Measurements from ENCODE around the gene NOS1AP.
"Not testable (repeated sequence)": the region's sequence is repeated elsewhere in the genome, so short reads cannot be mapped to it uniquely, and the experiment has no call there.

Gene NOS1AP

DNA sequence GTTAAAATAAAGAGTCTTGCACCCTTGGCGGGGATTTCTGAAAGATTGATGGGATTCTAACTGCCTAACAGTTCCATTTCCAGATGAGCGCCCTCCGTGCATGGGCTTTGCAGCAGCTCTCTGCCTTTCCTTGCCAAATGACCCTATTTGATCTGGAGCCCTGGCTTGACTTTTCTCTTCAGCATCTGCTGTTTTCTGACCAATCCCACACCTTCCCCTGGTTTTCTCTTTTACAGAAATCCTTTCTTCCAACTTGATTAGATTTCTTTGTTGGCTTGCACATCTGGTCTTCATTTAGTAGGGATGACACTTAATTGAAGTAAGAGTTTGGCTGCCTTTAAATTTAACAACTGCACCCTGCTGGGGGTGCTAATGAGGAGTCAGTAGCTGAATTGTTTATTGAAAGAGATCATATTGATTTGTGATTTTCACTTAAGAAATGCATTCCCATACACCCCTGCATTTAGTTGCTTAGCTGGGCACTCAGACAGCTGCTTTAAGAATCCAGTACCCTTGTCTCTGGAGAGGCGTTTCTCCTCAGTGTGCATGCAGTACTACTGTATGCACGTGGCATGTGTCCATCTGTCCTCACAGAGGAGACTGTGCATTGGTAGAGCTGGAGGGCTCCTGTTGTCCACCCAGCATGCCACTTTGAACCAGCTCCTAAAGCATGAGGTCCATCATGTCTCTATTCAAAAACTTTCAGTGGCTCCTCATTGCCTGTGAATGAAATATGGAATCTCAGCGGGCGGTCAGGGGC lies 99.7 kb downstream of the NOS1AP start:
- no peak for DNase-seq (ENCODE audit: low spot score)

DNA sequence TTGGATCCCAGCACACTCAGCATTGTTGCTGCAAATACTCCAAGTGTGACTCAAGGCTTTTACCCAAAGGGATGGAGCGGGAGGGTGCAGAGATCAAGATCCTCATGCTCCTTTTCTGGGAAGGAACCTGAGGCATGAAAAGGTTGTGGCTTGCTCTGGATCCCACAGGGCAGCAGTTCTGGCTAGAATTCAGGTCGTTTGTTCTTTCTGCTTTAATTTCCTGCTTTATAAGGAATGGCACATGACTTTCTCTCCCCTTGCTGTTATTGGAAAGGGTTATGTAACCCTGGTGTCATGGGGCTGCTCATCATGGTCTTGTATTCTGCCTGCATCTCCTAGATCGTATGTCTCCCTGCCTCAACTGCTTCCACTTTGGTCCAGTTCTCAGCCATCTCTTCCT lies 101.6 kb downstream of the NOS1AP start:
- DNase-seq (ENCODE audit: low spot score), result no peak

DNA sequence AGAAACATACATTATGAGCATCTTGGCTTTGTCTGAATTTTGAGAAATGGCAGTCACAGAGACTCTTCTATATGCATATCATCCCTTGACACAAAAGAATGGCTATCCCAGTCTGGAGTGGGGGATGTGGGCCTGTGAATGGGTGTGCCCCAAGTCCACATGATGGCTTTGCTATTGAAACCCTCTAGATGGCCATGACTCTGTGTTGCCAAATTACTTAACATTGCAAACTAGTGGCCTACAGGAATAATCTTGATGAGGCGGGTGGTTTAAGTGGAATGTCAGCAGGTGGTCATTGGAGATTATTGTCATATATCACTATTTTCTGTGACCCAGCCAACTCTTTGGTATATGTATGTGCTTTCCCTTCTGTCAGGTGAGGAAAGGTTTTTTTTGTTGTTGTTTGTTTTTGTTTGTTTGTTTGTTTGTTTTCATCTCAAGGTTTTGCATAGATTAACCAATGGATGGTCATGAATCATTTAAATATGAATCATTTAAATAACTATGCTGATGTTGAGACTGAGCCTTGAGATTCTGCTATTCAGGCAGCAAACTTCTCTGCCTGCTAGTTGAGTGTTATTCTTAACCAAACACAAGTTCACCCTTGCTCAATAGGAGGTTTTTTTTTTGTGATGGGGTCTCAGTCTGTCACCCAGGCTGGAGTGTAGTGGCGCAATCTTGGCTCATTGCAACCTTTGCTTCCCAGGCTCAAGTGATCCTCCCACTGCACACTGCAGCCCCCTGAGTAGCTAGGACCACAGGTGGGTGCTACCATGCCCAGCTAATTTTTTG lies 103.0 kb downstream of the NOS1AP start:
- no peak for DNase-seq (ENCODE audit: low spot score)

DNA sequence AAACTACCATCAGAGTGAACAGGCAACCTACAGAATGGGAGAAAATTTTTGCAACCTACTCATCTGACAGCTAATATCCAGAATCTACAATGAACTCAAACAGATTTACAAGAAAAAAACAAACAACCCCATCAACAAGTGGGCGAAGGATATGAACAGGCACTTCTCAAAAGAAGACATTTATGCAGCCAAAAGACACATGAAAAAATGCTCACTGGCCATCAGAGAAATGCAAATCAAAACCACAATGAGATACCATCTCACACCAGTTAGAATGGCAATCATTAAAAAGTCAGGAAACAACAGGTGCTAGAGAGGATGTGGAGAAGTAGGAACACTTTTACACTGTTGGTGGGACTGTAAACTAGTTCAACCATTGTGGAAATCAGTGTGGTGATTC lies 104.1 kb downstream of the NOS1AP start:
- DNase-seq (ENCODE audit: low spot score), result not testable (repeated sequence)

DNA sequence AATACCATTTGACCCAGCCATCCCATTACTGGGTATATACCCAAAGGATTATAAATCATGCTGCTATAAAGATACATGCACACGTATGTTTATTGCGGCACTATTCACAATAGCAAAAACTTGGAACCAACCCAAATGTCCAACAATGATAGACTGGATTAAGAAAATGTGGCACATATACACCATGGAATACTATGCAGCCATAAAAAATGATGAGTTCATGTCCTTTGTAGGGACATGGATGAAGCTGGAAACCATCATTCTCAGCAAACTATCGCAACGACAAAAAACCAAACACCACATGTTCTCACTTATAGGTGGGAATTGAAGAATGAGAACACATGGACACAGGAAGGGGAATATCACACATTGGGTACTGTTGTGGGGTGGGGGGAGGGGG lies 104.5 kb downstream of the NOS1AP start:
- DNase-seq (ENCODE audit: low spot score), result not testable (repeated sequence)

DNA sequence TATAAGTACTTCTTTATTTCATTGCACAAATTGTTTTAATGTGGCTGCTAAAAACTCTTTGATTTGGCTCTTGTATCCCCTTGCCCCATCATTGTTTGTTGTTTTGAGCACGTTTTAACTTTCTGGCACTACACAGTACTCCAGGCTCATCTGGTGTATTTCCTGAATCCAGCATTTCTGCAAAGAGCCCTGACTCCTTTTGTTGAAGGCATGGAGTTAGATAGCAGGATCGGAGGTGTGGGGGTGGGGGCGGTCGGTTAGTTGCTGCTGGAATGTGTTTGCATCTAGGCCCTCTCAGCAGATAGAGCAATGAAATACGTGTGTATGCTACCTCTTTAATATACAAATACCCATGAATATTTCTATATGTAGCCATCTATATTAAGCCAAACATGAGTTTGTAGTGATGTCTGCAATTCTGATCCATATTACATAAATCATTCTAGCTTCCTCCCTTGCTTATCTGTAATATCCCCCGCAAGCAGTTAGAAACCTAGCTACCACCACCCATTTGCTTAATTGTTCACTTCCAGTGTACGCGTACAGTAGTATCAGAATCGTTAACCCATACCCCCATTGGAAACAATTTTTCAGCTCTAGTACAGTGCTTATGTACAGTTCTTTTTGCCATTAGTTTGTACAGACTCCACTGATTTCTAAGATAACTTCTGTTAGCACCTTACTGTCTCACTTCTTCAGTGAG lies 106.0 kb downstream of the NOS1AP start:
- DNase-seq (ENCODE audit: low spot score), result no peak

DNA sequence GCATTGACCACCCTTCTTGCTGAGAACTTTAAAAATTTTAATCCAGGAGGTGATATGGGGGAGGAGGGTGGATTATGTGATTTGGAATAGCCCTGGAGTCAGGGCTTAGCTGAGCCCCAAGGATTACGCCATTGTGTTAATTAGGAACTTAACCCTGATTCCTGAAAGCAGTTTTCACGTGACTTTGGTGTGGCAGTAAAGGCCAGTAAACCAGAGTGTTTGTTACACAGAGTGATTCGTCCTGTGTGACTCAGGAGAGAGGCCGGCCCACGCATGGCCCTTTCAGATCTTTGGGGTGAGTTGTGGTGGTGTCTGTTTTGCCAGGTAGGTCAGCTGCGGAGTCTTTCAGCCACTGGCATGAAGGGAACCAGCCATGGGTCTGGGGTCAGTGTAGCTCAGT lies 107.6 kb downstream of the NOS1AP start:
- no peak for DNase-seq (ENCODE audit: low spot score)

DNA sequence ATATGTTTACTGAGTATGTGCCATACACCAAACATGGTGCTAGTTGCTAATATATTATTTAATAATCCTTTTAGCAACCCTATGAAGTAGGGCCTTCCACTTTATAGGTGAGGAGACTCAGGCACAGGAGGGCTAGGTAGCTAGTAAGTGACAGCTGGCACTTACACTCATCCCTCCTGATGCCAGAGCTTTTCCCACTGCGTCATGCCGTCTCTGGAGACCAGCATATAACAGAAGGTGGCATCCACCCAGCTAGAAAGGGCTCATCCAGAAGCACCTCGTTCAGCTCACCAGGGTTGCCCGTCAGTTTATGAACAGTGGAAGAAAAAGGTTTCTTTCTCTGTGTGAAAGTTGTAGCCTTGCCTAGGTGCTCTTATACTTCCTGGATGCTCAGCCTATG lies 108.9 kb downstream of the NOS1AP start:
- DNase-seq (ENCODE audit: low spot score), result no peak

DNA sequence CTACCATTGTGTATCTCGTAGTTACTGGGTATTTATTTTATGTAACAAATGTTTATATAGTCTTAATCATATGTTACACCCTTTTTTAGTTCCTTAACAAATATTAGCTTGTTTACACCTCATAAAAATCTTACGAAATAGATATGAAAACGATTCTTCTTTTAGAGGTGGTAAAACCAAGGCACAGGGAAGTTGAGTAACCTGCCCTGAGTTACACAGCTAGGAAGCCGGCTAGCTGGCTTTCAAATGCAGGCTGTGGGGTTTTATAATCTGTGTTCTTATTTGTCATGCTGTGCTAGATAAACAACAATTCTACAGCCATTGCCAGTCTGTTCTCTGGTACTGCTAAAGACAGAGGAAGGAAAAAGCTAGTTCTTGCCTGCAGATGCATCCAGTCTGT lies 109.6 kb downstream of the NOS1AP start:
- peak; percentile 28 for DNase-seq (ENCODE audit: low spot score)

DNA sequence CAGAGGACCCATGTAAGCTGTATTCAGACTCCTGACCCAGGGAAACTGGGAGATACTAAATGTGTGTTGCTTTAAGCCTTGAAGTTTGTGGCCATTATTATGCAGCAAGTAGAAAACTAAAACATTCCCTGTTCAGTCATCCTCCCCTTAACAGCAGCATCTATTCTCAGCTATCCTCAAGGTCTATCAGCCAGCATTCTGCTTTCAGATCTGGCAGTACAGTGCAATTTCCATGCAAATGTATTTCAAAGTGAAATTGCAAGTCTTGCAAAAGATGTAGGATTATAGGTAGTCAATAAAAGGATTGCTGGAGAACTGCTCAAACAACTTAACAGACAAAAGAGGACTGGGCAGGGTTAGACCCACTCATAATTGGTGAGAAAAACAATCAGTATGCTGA lies 111.3 kb downstream of the NOS1AP start:
- DNase-seq (ENCODE audit: low spot score), result no peak

DNA sequence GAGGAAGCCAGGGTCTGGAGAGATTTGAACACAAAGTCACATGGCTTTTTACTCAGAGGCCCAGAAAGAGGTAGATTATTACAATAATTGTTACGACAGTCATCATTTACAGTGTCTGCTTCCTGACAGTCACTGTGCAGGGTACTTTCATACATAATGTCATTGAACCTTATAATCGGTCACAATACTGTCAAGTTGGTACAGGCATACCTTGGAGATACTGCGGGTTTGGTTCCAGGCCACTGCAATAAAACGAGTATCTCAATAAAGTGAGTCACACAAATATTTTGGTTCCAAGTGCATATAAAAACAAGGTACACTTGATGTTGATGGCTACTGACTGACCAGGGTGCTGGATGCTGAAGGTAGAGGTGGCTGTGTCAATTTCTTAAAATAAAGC lies 112.6 kb downstream of the NOS1AP start:
- no peak for DNase-seq (ENCODE audit: low spot score)

DNA sequence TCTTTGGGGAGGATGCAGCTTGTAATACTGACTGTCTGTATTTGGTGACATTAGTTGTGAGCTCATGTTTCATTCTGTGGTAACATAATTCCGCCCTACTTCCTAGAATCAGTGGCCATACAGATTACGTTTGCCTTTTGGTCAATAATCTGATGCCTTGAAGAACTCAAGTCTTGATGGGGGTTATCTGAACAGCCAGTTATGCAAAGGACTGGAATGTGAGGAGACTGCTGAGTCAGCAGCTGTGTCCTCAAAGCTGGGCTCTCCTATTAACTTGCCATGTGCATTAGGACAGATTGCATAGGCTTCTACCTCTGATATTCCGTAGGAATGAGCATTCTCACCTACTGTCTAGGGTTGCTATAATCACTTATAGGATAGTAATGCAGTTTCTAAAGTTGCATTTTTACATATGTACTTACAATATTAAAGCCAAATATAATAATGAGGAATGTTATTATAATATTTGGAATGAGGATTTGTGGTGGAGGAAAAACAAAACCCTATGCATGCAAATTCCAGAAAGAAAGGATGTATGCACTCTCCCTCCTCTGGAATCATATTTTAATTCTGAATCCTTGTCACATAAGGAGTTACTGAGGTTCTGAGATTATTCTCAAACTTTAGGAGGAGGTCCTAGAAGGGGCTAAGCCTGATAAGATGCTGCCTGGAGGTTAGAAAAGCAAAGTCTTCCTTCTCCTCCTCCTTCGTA lies 116.0 kb downstream of the NOS1AP start:
- no peak for DNase-seq (ENCODE audit: low spot score)

DNA sequence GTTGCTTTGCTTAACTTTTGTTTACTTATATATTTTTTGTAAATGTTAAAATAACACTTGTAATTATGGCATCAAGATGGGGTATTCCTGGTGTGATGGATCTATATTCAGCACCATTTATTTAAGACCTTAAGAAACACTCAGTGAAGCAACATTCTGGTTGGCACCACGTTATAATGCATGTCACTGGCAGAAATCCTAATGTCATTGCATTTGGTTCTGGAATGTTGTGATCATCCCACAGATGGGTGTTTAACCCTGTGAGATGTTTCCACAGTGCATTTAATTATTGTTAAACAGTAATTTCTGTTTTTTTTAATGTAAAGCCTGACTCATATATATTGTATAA lies 116.5 kb downstream of the NOS1AP start:
- DNase-seq (ENCODE audit: low spot score), result no peak

DNA sequence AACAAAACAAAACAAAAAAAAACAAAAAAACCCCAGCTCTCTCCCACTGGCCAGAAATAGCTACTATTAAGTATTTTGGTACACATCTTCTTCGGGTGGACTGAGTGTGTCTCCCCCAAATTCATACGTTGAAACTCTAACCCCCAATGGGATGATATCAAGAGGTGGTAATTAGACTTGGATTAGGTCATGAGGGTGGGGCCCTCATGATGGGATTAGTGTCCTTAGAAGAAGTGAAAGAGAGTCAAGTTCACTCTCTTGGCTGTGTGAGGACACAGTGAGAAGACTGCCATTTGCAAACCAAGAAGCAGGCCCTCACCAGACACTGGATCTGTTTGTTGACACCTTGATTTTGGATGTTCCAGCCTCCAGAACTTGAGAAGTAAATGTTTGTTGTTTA lies 116.9 kb downstream of the NOS1AP start:
- DNase-seq (ENCODE audit: low spot score), result no peak

DNA sequence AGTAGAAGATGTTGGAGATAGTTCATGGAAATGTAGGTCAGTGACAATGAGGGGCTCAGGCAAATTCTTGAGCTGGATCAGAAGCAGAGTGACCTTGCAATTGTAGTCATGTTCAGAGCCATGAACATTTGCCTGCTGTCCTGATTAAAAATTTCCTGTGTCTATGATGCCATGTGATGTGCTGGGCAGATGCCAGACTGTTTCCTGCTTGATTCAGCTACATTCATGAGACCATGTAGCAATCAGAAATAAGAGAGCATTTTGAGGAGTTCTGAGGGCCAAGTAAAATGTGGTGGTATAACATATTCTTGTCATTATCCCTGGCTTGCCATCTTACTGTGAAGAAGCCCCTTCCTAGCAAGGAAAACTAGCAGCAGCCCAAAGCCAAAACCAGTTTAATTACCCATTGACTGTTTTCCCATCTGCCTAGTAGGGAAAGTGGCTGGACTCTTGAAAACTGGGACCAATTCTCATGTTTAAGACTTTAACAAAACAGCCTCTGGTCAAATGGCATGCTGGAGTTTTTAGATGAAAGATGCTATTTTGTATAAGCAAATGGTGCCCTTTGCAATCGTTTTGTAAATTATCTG lies 118.3 kb downstream of the NOS1AP start:
- DNase-seq (ENCODE audit: low spot score), result no peak

DNA sequence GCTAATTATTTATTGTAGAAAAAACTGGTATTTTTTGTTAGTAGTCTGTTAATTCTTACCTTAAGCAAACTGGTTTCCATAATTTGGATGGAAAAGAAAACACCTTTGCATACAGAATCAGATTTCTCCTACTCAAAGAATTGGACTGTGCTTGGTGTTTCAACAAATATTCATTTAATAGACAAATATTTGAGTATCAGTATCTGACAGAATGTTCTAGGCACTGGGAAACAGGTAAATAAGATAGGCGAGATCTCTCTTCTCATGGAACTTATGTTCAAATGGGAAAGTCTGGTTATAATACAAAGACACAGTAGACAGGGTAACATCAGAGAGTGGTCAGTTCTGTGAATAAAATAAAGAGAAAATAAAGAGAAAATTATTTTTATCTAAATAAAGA lies 119.9 kb downstream of the NOS1AP start:
- no peak for DNase-seq (ENCODE audit: low spot score)

DNA sequence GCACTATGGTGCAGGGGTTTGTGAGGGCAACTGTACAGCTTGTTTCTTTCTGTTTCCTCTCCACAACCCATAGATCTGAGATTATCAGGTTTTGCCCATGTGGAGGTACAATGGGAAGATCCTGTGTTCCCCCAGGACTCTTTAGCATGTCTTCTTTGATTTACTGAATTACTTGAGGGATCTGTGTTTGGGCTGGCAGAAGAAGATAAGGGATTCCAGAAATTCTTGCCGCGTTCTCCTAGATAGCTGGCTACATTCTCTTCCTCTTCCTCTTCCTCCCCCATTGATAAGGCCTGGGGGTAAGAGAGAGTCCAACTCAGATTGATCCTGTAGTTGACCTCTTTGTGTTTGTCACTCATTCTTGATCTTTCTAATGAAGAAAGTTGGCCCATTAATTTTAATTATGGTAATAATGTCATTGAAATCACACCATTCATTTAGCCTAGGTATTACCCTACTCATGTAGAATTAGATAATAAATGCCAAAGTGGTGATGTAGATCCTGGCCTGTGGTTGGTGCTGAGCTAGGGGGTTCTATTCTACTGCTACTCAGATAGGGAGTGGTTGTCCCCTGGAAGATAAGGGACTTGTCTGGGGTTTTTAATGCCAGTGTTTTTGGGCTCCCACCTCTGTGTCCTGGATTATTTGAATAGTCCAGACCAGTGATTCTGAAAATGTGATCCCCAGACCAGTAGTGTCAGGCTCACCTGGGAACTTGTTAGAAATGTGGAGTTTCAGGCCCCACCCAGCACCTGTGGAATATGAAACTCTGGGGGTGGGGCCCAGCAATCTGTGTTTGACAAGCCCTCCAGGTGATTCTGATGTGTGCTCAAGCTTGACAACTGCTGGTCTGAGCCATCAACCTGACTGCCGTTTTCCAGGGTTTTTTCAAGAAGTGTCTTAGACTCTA lies 122.2 kb downstream of the NOS1AP start:
- DNase-seq (ENCODE audit: low spot score), result peak; percentile 33

DNA sequence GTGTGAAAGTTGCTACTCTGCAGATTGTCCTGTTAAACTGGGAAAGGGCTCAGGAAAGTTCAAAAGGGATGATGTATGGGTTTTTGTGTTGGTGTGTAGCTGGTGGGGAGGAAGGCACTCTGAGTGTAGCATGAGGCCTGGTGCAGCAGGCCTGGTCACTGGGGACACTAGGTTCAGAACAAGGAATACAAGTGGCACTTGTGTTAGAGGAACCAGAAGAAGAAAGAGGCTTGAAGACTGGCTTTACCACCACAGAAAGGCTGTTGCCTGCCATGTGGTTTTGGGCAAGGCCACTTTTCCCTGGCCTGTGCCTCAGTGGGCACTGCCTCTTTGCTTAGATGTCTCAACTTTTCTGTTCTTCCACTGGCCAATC lies 122.8 kb downstream of the NOS1AP start:
- no peak for DNase-seq (ENCODE audit: low spot score)

DNA sequence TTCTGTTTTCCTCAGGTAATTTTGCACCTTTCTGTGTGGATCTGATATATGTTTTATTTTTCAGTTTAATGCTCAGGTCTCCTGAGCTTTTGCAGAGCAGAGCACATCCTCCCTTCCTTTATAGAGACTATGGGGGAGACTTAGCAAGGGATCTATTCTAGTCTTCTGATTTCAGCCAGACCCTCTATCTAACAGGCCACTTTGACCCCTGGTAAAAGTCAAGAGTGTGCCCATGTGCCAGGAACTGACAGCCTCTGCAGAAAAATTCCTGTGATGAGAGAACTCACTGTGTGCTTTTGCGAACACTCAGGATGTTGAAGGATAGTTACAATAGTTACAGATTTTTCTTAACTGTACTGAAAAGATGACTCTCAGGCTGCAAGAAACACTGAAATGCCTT lies 123.3 kb downstream of the NOS1AP start:
- no peak for DNase-seq (ENCODE audit: low spot score)

DNA sequence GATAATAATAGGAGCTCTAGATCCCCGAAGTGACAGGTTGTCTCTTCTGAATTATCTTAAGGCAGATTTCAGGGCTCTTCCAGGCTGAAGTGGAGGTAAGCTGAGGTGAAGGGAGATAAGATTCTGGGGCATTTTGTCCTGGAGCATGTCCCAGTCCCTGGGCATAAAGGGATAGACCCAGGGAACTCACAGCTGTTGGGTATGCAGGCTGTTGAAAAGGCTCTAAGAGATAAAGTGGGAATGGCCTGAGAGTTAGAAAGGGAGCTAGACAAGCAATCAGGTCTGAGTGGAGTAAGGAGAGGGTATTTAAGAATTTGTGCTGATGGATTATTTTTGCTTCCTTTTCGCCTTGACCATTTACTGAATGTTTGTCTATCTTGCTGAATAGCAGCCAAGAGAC lies 123.7 kb downstream of the NOS1AP start:
- no peak for DNase-seq (ENCODE audit: low spot score)

DNA sequence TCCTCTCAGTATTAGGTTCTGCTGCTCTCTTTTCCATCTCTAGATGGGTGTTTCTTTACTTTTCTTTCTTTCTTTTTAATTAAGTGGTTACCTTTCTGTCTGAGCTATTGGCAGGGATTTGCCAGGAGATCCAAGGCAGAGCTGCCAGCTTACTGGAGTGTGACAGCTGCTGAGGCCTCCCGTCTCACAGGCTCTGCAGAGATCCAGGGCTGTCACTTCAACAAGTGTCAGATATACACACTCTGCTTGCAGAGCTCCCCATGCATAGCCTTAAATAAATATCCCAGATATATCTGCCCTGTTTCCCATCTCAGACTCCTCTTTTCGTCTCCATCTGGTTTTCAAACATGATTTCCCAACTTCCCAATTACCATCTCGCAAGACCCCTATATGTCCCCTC lies 124.3 kb downstream of the NOS1AP start:
- no peak for DNase-seq (ENCODE audit: low spot score)

Data from LoVo (cell line).